HEK293T (cell line): ENCODE results near the gene COL4A6.

ENCODE experiments used
- CTCF ChIA-PET: fragments of 350-600 bp; formaldehyde crosslinking; extraction: SDS; loops from one replicate; lab custom pipeline; 2021; ENCODE audit warnings: antibody characterized with exemption, inconsistent platforms; lab: Yijun Ruan, JAX
- POLR2A ChIA-PET: fragments of 350-600 bp; formaldehyde crosslinking; extraction: SDS; loops from one replicate; lab custom pipeline; 2020; ENCODE audit warnings: antibody characterized with exemption, inconsistent platforms; lab: Yijun Ruan, JAX
- DNase-seq: peaks from one replicate; pipeline ENCODE4 v3.0.0; 2012; ENCODE audit warnings: mixed read lengths; ENCODE audit errors: extremely low spot score
- ARNT ChIP-seq: fragments of 450-650 bp; IDR thresholded peaks from 2 replicates; pipeline ENCODE4 v1.6.1; 2017; ENCODE audit warnings: mild to moderate bottlenecking
- BHLHE40 ChIP-seq: fragments of 450-650 bp; IDR thresholded peaks from 2 replicates; pipeline ENCODE4 v1.6.1; 2016; ENCODE audit warnings: mild to moderate bottlenecking, moderate library complexity, borderline replicate concordance
- CTBP1 ChIP-seq: fragments of 450-650 bp; IDR thresholded peaks from 2 replicates; pipeline ENCODE4 v1.6.1; 2016; ENCODE audit warnings: borderline replicate concordance
- ELF4 ChIP-seq: fragments of 450-650 bp; IDR thresholded peaks from 2 replicates; pipeline ENCODE4 v1.6.1; 2017; ENCODE audit warnings: antibody characterized with exemption
- FOXA1 ChIP-seq: fragments of 450-650 bp; IDR thresholded peaks from 2 replicates; pipeline ENCODE4 v1.6.1; 2016; ENCODE audit warnings: mild to moderate bottlenecking
- FOXK2 ChIP-seq: fragments of 450-650 bp; IDR thresholded peaks from 2 replicates; pipeline ENCODE4 v1.6.1; 2016; ENCODE audit warnings: mild to moderate bottlenecking
- FOXM1 ChIP-seq: fragments of 450-650 bp; IDR thresholded peaks from 2 replicates; pipeline ENCODE4 v1.6.1; 2017; ENCODE audit warnings: mild to moderate bottlenecking, borderline replicate concordance
- HDGF ChIP-seq: fragments of 450-650 bp; IDR thresholded peaks from 2 replicates; pipeline ENCODE4 v1.6.1; 2017; ENCODE audit warnings: antibody characterized with exemption, borderline replicate concordance
- L3MBTL2 ChIP-seq: fragments of 450-650 bp; conservative IDR thresholded peaks from 2 replicates; pipeline ENCODE4 v1.6.1; 2016; ENCODE audit warnings: mild to moderate bottlenecking
- LEF1 ChIP-seq: fragments of 450-650 bp; IDR thresholded peaks from 2 replicates; pipeline ENCODE4 v1.6.1; 2017; ENCODE audit warnings: mild to moderate bottlenecking, borderline replicate concordance
- NFRKB ChIP-seq: fragments of 450-650 bp; IDR thresholded peaks from 2 replicates; pipeline ENCODE4 v1.6.1; 2016; ENCODE audit warnings: mild to moderate bottlenecking, moderate library complexity
- PKNOX1 ChIP-seq: fragments of 450-650 bp; IDR thresholded peaks from 2 replicates; pipeline ENCODE4 v1.6.1; 2016
- SP1 ChIP-seq: fragments of 450-650 bp; IDR thresholded peaks from 2 replicates; pipeline ENCODE4 v1.6.1; 2017
- SUZ12 ChIP-seq: fragments of 450-650 bp; IDR thresholded peaks from 2 replicates; pipeline ENCODE4 v1.6.1; 2016; ENCODE audit warnings: mild to moderate bottlenecking
- TARDBP ChIP-seq: fragments of 450-650 bp; IDR thresholded peaks from 2 replicates; pipeline ENCODE4 v1.6.1; 2016
- ZNF384 ChIP-seq: fragments of 450-650 bp; IDR thresholded peaks from 2 replicates; pipeline ENCODE4 v1.6.1; 2016

Gene COL4A6

GRCh38 chrX:108132034-108132433 lies 306.2 kb downstream of the COL4A6 start:
- TF ChIP-seq FOXK2 (no peak), BHLHE40 (no peak), ZNF384 (no peak), L3MBTL2 (no peak), FOXA1 (no peak), LEF1 (no peak), TARDBP (no peak), NFRKB (no peak)

GRCh38 chrX:108131471-108131870 lies 306.8 kb downstream of the COL4A6 start:
- DNase-seq, result no peak
- ChIA-PET CTCF (no interaction called here), POLR2A (no interaction called here)
- TF ChIP-seq PKNOX1 (no peak), HDGF (no peak), FOXM1 (no peak), FOXK2 (no peak)

More at GRCh38 chrX:108132034-108132433, 306.2 kb downstream of the COL4A6 start:
- DNase-seq, result no peak
- ChIA-PET CTCF (no interaction called here), POLR2A (no interaction called here)

GRCh38 chrX:108130889-108131288 lies 307.3 kb downstream of the COL4A6 start:
- TF ChIP-seq CTBP1, result no peak
- TF ChIP-seq LEF1, result no peak
- no peak for TF ChIP-seq ARNT
- no peak for TF ChIP-seq FOXK2
- TF ChIP-seq SUZ12, result no peak
- TF ChIP-seq BHLHE40, result no peak
- TF ChIP-seq L3MBTL2, result no peak
- TF ChIP-seq FOXM1, result no peak
- TF ChIP-seq ELF4, result no peak
- no peak for TF ChIP-seq TARDBP
- no peak for TF ChIP-seq ZNF384
- TF ChIP-seq HDGF, result no peak
- TF ChIP-seq PKNOX1, result no peak
- ChIA-PET CTCF (no interaction called here), POLR2A (no interaction called here)
- DNase-seq, result no peak

DNA sequence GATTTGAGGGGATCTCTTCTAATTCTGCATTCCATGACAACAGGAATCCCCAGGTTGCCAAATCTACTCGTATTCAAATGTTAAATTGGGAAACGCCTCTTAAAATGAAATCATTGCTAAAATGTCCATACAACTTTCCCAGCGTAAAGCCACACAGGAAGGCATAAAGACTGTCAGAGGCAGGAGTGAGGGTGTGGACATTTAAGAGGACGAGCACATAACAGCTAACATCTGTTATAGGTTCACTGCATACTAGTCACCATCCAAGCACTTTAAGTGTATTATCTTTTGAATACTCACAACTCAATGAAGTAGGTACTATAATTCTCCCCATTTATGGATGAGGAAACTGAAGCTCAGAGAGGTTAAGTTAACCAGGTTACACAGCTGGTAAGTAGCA lies 311.1 kb downstream of the COL4A6 start:
- DNase-seq, result no peak
- CTCF ChIA-PET, result interaction anchor here (0.6 kb wide), 1 partner anchor 12 kb away, joined by 3 read pairs; no protein-coding TSS in a partner anchor
- POLR2A ChIA-PET, result no interaction called here
- TF ChIP-seq NFRKB (no peak), HDGF (no peak), SP1 (no peak), FOXM1 (no peak), ELF4 (no peak), L3MBTL2 (no peak), FOXA1 (no peak), FOXK2 (no peak), SUZ12 (no peak), ARNT (no peak), PKNOX1 (no peak)

DNA sequence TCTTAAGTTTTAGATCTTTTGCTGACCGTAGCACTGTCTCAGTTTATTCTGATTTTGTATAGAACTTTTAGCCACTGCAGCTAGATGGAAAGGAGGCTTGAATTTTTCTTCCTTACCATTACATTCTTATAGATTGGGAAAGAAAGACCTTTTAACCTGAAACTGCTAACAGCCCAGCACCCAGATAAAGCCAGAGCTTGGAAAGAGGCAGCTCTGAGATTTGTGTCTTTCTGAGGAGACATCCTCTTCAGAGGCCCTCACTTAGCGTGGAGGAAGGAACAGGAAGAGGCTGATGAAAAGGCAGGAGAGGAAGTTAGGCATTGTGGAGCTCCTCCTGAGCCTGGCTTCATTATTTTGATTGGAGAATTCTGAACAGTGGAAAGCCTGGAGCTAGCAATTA lies 311.6 kb downstream of the COL4A6 start:
- ChIA-PET CTCF (interaction anchor here (0.6 kb wide), 1 partner anchor 13 kb away, joined by 3 read pairs; no protein-coding TSS in a partner anchor), POLR2A (no interaction called here)
- DNase-seq, result no peak
- TF ChIP-seq LEF1 (no peak), FOXK2 (no peak), FOXA1 (no peak), SUZ12 (no peak), CTBP1 (no peak), ELF4 (no peak), ZNF384 (no peak), SP1 (no peak), HDGF (no peak), TARDBP (no peak), NFRKB (no peak), PKNOX1 (no peak), BHLHE40 (no peak), FOXM1 (no peak), ARNT (no peak), L3MBTL2 (no peak)

DNA sequence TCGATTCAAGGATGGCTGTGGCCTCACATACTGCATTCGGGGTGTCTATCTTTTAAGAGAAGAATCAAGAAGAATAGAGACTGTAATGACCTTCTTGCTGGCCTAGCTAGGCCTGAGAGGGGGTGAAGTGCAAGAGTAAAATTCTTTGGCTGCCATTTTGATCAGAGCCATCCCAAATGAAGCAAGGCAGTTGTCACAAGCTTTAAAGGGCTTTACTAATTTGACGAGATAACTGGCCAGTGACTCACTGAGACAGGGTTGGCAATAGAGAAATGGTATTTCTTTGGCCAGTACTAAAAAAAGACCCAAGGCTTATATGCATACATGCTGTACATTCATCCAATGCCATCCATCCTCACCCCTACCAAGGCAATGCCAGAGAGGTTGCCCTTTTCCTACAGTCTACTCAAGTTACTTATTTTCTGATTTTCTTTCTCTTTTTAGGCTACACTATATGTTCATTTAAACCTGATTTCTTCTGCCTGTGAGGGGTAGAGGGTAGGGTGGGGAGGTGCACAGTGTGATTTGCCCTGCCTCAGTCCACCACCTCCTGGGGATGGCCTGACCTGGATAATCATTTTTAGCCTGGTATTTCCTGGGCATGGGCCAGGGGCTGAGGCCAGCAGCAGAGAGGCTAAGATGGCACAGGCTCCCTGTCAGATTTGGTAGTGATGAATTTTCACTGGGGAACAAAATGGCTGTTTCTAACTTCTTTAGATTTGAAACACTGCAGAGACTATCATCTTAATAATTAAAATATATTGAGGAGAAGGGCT lies 314.4 kb downstream of the COL4A6 start:
- TF ChIP-seq PKNOX1, result no peak
- TF ChIP-seq FOXM1, result no peak
- TF ChIP-seq NFRKB, result no peak
- TF ChIP-seq SP1, result no peak
- no peak for TF ChIP-seq ELF4
- no peak for TF ChIP-seq TARDBP
- no peak for TF ChIP-seq SUZ12
- no peak for TF ChIP-seq ZNF384
- TF ChIP-seq FOXA1, result no peak
- no peak for TF ChIP-seq LEF1
- no peak for TF ChIP-seq L3MBTL2
- TF ChIP-seq HDGF, result no peak
- no peak for TF ChIP-seq FOXK2
- TF ChIP-seq BHLHE40, result no peak
- no peak for TF ChIP-seq CTBP1
- TF ChIP-seq ARNT, result no peak
- no peak for DNase-seq
- ChIA-PET POLR2A (interaction anchor here (0.7 kb wide), 1 partner anchor 33 kb away, joined by 3 read pairs; the partner anchor contains the start of genes ATG4A and PSMD10), CTCF (interaction anchor here (1.1 kb wide), 1 partner anchor 32 kb away, joined by 3 read pairs; the partner anchor contains the start of gene ATG4A)
